HG03139 (cell line): ENCODE measurements around the gene P4HA2.
A peak's percentile ranks its signal among the peaks of the same experiment; 100 is the strongest.

Source experiments
- ATAC-seq: cut with Tn5 transposase; IDR thresholded peaks from one replicate; pipeline ENCODE4 v1.9.1; 2021; ENCODE audit not compliant: unreplicated experiment

Gene P4HA2

DNA sequence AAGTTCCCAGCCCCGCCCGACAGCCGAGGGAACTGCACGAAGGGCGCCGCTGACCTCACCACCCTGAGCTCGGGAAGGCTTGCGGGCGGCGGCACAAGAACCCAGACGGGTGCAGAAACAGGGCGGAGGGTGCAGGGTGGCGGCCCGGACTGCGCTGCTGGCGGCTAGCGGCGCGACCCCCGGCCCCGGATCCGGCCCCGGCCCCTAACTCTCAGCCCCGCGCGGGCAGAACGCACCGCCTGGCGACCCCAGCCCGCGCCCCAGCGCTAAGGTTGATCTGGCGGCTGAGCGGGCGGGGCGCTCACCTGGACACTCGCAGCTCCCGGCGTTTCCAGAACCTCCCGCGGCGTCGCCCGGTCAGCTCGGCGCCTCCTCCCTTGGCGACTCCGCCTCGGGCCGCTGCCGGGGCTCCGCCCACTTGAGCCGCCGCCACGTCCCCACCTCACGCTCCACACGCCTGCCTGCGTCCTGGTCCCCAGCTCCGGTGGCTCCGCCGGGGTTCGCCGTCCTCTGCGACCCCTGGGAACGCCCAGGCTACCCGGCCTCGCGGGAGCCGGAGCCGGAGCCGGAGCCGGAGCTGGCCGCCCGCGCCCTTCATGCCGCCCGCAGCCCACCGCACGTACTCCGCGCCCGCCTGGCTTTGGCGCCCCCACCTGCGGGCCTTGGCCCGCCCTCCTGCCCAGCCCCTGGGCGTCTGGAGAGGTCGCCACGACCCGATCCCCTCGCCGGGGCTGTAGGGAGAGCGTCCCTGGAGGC is at the start of gene P4HA2:
Gene P4HA2 (minus strand): TSS at position 369 of the 756 bp plus-strand sequence. CDS start 9,227 bp downstream, outside the sequence.
- peak; percentile 90 for ATAC-seq

DNA sequence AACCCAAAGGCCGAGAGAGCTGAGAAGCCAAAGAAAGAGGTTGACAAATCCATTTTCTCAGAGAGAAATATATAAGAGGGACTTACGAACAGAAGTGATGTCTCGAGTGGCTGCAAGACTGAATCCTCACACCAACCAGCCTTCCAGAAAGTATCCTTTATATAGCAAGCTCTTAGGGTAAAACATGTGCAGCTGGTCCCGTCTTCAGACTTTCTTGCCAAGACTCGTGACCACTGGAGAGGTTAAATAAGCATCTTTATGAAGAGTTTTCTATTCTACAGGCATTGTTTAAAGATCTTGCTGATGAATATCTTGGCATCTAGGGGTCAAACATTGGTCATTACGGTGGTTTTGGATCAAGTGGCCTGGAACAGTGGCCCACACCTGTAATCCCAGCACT is 49.6 kb upstream of the P4HA2 start:
- ATAC-seq = no peak

DNA sequence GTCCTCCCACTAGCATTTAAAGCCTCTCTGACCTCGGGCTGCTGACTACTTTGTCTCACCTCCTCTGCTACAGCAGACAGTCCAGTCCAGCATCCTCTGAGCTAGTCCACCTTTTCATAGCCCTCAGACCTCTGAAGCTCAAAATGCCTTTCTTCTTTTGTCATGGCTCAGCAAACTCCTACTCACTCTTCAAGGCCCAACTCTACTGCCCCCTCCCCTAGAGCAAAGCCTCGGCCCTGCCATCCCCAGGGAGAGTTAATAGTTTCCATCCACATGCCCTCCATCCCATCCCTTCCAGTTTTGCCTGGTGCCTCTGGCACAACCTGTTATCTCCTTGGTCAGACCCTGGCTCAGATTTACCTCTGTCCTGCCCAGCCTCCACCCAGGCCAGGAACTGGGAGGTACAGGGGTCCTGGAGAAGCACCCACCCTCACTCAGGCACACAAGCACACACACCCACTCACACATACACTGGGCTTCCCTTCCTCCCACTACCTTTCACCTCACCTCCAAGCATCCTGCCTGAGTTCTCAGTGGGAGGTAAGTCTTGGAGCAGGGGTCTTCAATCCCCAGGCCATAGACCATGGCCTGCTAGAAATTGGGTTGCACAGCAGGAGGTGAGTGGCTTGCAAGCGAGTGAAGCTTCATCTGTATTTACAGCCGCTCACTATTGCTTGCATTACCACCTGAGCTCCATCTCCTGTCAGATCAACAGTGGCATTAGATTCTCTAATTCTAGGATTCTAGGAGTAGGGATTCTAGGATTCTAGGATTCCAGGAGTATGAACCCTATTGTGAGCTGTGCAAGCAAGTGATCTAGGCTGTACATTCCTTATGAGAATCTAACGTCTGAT is 47.9 kb upstream of the P4HA2 start:
- ATAC-seq = no peak

DNA sequence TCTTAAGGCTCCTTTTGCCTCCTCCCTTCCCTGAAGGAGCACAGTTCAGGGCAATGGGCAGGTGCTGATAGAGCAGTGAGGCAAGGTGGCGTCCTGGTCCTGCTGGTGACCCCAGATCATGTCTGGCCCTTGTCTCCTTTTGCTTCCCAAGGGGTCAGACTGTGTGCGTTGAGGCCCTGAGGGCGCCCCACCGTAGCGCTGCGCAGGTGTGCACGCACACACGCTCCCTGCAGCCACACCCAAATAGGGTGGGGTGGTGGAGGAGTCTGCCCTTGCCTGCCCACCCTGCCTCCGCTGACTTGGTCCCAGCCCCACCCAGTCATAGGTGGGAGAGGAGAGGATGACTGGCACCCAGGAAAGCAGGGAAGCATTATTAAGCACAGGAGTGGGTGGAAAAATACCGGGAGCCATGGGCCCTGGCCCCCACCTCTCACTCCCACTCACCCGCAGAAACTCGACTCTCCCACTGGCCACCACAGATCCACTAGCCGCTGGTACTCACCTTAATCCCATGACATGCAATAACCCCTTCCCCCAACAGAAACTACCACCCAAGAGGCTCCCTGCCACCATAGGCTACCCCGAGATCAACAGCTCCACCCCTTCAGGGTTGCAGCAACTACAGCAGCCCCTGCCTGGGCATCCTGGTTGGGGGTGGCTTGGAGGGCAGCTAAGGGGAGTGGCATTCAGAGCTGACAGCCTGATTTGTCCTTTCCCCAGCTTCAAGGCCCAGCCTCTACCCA is 46.6 kb upstream of the P4HA2 start:
- no peak for ATAC-seq

DNA sequence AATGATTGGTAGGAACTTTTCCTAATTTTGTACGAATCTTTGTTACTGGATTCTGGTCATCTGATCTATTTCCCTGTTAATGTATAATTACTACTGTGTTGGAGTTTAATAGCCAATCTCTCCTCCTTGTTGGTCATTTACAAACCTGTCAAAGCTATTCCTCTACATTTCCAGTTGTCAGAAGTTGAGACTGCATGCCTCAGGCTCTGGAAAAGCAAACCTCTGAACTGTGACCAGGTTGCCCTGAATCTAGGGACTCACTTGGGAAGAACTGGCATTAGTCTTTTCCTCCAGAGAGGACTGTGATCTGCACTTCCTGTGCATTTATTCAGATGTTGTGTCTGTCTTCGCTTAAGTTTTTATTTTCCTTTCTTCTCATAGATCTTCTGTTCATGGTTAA is 46.0 kb upstream of the P4HA2 start:
- no peak for ATAC-seq

DNA sequence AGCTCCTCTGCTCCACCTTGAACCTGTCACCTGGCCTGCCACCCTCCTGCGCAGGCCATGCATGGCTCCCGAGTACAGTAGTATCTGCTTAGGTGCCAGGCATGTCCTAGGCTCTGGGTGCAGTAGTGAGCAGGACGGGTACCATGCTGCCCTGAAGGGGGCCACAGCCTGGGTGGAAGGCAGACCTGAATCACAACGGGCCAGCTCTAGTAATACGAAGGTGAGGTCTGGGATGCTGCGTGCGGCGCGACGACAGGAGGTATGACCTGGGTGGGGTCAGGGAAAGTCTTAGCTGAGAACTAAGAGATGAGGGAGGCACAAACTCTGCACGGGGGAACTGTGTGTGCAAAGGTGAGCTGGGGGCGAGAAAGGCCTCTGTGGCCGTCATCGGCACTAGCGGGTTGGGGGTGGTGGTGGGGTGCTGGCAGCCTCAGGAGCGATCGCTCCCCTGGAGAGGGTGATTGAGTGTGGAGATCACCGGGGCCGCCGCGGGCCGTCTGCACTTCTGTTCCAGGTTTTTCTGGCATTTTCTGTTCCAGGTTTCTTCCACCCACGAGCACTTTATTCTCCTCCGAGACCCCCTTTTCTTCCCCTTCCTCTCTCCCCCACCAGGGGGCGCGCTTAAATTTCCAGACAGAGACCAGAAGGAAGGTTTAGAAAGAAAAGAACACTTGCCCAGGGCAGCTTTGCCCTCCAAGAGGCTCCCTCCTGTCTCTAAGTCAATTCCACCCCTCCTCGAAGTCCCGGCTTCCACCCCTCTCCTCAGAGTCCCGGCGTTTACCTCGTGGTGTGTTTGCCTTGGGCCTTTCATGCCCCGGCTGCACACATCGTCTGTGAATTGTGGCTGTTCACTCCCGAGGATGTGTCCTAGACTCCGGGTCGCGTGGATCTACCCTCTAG is 44.9 kb upstream of the P4HA2 start:
- ATAC-seq = no peak

DNA sequence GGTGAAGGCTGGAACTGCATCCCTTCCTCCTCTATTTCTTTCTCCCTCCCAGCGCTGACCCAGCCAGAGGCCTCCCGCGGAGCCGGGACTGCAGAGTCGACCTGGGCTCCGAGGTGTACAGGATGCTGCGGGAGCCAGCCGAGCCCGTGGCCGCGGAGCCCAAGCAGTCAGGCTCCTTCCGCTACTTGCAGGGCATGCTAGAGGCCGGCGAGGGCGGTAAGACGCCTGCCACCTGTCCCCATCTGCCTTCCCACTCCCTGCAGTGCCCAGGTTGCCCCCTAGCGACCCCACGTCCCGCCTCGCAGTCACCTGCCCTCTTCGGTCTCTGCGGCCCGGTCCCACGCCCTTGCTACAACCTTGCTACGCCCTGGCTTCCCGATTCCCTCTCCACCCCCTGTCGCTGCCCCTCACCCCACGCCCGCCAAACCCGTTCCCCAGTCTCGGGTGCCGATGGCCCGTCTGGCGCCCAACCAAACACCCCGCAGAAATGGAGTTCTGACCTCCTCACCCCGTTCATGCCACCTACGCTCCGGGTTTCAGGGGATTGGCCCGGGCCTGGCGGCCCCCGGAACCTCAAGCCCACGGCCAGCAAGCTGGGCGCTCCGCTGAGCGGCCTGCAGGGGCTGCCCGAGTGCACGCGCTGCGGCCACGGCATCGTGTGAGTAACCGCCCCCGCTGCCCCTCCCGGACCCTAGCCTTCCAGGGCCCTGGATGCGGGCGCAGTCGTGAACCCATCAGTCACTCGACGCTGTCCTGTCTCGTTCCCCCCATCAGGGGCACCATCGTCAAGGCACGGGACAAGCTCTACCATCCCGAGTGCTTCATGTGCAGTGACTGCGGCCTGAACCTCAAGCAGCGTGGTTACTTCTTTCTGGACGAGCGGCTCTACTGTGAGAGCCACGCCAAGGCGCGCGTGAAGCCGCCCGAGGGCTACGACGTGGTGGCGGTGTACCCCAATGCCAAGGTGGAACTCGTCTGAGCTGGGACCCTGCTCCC is 43.9 kb upstream of the P4HA2 start:
- ATAC-seq = no peak

DNA sequence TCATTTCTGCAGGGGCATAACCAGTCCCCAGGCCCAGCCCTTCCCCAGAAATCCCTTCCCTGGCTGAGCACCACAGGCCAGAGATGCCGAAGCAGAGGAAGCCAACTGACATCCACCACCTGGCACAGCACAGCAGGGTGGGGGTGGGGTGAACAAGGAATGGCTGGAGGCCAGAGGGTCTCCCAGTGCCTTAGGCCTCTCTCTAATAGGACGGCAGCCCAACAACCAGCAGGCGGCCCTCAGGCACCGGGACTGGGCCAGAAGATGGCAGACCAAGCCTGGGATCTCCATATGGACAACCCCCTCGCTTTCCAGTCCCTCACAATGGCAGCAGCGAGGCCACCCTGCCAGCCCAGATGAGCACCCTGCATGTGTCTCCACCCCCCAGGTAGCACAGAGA is 43.1 kb upstream of the P4HA2 start:
- no peak for ATAC-seq

DNA sequence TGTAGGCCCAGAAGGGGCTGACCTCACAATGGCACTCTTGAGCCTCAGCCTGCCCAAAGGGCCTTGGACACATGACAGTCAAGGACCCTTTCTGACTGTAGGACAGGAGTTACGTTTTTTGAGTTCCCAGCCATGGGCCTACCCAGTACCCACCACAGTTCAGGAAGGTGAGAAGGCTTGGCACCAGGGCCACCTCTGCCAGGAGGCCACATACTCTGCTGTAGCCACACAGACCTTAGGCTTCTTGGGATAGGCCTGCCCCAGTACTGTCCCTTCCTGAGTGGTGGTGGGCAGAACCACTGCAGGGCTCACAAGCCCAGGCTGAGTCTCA is 42.6 kb upstream of the P4HA2 start:
- no peak for ATAC-seq

DNA sequence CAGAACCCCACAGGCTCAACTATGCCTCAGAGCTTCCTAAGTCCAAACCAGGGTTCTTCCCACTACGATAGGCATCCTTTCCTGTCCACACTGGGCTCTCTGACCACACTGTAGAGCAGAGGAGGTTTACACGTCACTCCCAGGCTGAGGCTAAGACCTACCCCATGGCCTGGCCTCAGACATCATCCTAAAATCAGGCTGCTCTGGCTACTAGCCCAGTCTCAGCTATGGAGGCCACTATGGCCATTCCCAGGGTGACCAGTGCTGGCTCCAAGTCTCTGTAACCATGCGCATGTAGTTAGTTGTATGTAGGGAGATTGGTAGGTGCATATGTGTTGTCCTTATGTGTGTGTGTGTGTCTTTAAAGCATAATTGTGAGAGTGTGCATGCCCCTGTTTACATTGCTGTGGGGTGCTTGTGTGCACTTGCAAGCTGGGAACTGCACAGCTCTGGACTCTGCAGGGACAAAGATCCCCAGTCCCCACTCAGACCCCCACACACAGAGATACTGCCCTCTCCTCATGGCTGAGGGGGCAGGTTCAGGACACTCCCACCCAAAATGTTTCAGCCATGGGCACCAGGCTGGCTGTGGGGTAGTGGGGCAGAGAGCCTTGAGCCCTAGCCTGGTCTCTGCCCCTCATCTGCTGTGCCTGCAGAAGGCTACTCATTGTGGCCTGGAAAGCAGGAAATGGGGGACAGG is 42.1 kb upstream of the P4HA2 start:
- ATAC-seq = no peak

DNA sequence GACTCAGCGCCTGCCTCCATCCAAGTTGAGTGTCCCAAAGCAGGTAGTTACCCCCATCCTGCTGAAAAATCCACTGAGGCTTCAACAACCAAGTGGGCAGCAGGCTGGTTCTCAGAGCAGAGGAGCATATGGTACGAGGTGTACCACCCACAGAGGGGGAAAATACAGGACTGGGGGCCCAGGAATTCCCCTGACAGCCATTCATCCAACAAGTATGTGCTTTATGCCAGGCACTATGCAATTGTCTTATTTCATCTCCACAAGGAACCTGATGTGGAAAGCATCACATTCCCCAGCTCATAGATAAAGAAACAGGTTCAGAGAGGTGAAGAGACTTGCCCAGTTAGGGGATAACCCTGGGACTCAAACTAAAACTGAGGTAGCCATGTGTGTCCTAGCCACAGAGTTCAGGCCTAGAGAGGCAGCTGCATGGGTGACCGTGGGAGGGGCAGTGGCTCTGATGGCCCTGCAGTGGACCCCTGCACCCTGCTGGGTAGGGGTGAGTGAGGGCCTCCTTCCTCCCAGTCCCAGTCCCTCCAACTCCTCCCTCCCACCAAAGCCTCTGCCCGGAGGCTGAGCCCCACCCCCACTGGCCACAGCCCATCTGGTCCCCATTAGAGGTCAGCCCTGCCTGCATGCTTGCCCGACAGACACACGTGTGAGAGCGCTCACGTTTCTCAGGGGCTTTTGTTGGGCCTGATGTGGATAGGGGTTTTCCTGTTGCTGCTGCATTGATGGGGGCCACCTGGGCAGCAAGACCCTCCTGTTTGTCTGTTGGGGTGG is 41.3 kb upstream of the P4HA2 start:
- peak; percentile 51 for ATAC-seq

DNA sequence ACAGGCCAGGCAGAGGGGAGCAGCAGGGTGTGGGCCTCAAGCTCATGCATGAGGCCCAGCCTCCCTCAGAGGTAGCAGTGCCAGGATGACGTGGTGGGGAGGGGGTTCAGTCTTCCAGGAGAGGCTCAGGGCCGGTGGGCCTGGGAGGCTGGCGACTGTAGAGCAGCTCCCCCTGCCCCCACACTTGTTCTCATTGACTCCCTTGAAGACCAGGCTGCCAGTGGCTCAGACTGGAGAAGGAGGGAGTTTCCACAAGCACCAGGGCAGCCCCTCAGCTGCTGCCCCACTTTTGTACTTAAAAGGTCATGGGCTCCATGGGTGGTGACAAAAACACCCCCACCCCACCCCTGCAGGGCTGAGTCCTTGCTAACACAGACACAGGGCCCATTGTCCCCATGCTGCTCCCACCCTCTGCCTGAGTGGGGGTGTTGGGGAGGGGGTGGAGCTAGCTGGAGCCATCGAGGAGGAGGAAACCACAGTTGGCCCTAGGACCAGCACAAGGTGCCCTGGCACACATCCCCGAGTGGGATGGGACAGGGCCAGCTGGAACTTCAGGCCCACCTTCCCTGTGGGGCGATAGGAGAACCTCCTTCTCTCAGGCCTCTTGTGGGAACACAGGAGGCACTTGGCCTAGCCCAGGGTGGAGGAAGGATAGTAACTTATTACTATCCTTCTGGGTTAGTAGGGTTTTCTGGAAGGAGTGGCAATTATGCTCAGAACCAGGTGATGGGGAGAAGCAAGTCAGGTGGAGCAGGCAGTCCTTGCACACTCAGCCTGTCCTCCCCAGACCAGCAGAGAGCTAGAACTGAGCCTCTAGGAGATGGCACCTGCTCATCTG is 40.5 kb upstream of the P4HA2 start:
- ATAC-seq = no peak

DNA sequence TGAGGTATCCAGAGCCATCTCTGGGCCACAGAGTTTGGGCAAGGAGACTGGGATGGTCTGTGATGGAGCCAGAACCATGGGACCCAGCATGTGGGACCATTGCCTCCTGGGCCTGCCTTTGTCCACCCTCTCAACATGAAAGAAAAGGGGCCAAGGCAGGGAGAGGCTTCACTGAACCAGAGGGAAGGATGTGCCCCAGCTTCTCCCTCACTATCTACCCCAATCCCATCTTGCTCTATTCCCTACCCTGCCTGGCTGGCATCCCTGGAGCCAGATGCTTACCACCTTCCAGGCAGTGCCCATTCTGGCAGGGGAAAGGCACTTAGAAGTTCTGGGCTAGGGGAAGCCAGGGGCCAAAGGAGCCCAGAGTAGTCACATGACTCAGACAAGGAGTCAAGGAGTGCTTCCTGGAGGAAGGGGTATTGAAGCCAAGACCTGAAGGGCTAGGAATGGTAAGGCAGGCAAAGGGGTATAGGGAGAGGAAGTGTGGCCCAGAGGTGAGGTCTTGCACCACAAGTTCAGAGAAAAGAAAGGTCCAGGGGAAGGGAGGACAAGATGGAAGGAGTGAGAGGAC is 39.6 kb upstream of the P4HA2 start:
- ATAC-seq = no peak

DNA sequence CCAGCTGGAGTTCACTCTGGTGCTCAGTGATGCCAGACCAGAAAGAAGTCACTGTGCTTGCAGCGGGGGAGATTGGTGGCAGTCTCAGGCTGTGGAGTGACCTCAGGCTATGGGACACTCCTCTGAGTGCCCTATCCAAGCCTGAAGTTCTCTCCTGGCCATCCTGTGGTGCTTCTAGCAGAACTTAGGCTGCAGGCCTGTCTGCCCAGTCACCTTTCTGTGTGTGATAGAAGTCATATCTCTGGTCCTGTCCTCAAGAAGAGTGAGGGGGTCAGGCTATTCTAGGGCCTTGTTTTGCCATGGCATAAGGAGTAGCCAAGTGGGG is 39.1 kb upstream of the P4HA2 start:
- no peak for ATAC-seq

DNA sequence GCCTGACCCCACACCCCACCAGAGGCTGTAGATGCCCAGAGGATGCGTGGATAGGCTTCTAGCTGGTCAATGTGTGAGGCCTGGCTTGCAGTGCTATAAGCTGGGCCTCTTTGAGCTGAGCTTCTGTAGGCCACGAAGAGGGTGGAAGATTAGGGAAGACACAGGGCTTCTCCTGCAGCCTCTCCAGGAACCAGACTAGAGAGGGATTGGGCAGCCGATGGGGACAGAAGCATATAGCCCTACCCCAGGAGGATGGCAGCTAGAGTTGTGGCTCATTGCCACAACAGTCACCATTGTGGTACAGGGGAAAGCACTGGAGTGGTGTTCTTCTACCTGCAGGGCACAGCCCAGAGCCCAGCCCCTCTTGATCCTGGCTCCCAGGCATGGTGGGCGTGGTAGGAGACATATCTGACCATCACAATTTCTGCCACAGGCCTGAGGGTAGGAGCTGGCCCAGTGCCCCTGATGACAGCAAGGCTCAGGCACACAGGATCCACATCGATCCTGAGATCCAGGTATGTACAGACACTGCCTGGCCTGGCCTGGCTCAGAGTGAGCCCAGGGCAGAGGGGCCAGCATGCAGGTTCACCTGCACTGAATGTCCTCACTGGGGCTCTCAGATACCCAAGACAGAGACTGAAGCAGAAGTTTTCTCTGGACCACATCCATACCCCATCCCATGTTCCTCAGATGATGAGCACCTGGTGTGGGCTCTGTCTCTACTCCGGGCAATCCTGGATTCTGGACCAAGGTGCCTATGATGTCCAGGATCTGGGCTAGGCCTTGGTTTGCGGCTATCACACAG is 38.6 kb upstream of the P4HA2 start:
- no peak for ATAC-seq

DNA sequence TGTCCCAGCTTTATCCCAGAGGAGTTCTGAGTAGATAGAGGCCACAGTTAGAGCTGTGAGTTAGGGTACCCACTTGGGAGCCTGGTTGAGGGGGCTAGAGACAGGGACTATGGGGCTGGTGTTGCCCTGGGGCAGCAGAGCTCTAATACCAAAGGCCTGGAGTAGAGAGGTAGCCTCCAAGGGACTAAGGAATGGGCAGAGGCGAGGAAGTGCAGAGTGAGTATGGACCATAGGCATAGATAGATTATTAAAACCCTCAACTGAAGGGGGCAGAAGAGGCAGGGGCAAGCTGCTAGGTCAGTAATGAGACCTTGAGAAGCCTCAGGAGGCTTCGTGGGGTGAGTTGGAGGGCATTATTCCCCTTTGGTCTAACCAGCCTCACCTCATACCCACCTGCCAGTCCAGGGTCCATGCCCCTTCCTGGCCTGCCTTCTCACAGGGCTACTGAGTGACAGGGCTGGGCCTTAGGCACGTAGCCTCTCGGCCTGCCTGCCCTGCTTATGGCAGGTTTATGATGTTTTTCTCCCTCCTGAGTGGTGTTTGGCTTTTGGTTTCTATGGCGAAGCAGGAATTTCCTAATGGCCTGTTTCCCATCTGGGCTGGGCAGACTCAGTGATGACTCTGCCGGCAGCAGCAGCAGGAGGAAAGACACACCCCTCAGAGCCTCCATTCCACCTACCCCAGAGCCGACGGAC is 37.8 kb upstream of the P4HA2 start:
- no peak for ATAC-seq
